ENCODE data around the gene FAM25A. TPM values are rescaled to one million over a fixed set of nuclear protein-coding genes. Genes with fewer than 3 reads are reported as not detected.

Gene FAM25A
- total RNA-seq, 1 donor = not detected

- H3K27ac ChIP-seq (ENCODE audit: low read depth, low read length) = no peak overlapping the region
- no peak for TF ChIP-seq CTCF (IDR thresholded peaks at IDR 0.05; ENCODE audit: extremely low read depth, low read depth, low read length)
- no peak overlapping the region for H3K4me3 ChIP-seq (ENCODE audit: insufficient read depth, low read length)
- no peaks in the 10 kb centered on the region for H3K27me3 ChIP-seq (ENCODE audit: insufficient read depth, low read length)
- H2AFZ ChIP-seq (ENCODE audit: low read length) = no peak overlapping the region
- H3K4me1 ChIP-seq (ENCODE audit: insufficient read depth, low read length) = peaks cover 1% of the 10 kb centered on the region
- H3K79me2 ChIP-seq (ENCODE audit: insufficient read depth, low read length) = no peaks in the 10 kb centered on the region
- no peak overlapping the region for H3K4me2 ChIP-seq (ENCODE audit: insufficient read depth, low read length)
- H4K20me1 ChIP-seq (ENCODE audit: insufficient read depth, low read length) = no peaks in the 10 kb centered on the region
- no peak for DNase-seq (ENCODE audit: insufficient read length, low spot score, missing footprints)
- peaks cover 54% of the 10 kb centered on the region for H3K36me3 ChIP-seq (ENCODE audit: insufficient read depth, low read length)
- H3K9me3 ChIP-seq (ENCODE audit: low read depth, low read length) = no peaks in the 10 kb centered on the region
Observed at GRCh38 chr10:87060280-87060928, 40.3 kb downstream of the FAM25A start.

- DNase-seq (ENCODE audit: insufficient read length, low spot score, missing footprints) = peak; percentile 22
- Histone ChIP-seq H3K36me3 (ENCODE audit: insufficient read depth, low read length) (peaks cover 57% of the 10 kb centered on the region), H3K4me2 (ENCODE audit: insufficient read depth, low read length) (no peak overlapping the region), H3K4me3 (ENCODE audit: insufficient read depth, low read length) (no peak overlapping the region), H2AFZ (ENCODE audit: low read length) (no peak overlapping the region), H3K27ac (ENCODE audit: low read depth, low read length) (no peak overlapping the region), H3K27me3 (ENCODE audit: insufficient read depth, low read length) (no peaks in the 10 kb centered on the region), H3K79me2 (ENCODE audit: insufficient read depth, low read length) (no peaks in the 10 kb centered on the region), H4K20me1 (ENCODE audit: insufficient read depth, low read length) (no peaks in the 10 kb centered on the region), H3K9me3 (ENCODE audit: low read depth, low read length) (no peaks in the 10 kb centered on the region), H3K4me1 (ENCODE audit: insufficient read depth, low read length) (no peaks in the 10 kb centered on the region)
- TF ChIP-seq CTCF (IDR thresholded peaks at IDR 0.05; ENCODE audit: extremely low read depth, low read depth, low read length) = no peak
Observed at GRCh38 chr10:87064651-87065050, 44.6 kb downstream of the FAM25A start.

GRCh38 chr10:87066178-87066577 lies 46.1 kb downstream of the FAM25A start:
- Histone ChIP-seq H3K4me2 (ENCODE audit: insufficient read depth, low read length) (no peak overlapping the region), H3K4me3 (ENCODE audit: insufficient read depth, low read length) (no peak overlapping the region), H2AFZ (ENCODE audit: low read length) (no peak overlapping the region), H3K36me3 (ENCODE audit: insufficient read depth, low read length) (peaks cover 53% of the 10 kb centered on the region), H3K9me3 (ENCODE audit: low read depth, low read length) (no peaks in the 10 kb centered on the region), H3K79me2 (ENCODE audit: insufficient read depth, low read length) (no peaks in the 10 kb centered on the region), H4K20me1 (ENCODE audit: insufficient read depth, low read length) (no peaks in the 10 kb centered on the region), H3K4me1 (ENCODE audit: insufficient read depth, low read length) (no peaks in the 10 kb centered on the region), H3K27ac (ENCODE audit: low read depth, low read length) (no peak overlapping the region), H3K27me3 (ENCODE audit: insufficient read depth, low read length) (no peaks in the 10 kb centered on the region)
- no peak for DNase-seq (ENCODE audit: insufficient read length, low spot score, missing footprints)
- TF ChIP-seq CTCF (IDR thresholded peaks at IDR 0.05; ENCODE audit: extremely low read depth, low read depth, low read length) = no peak

GRCh38 chr10:87066865-87067264 lies 46.8 kb downstream of the FAM25A start:
- H3K27ac ChIP-seq (ENCODE audit: low read depth, low read length) = no peak overlapping the region
- no peak for DNase-seq (ENCODE audit: insufficient read length, low spot score, missing footprints)
- H3K36me3 ChIP-seq (ENCODE audit: insufficient read depth, low read length) = peaks cover 53% of the 10 kb centered on the region
- H3K4me3 ChIP-seq (ENCODE audit: insufficient read depth, low read length) = no peak overlapping the region
- no peak overlapping the region for H2AFZ ChIP-seq (ENCODE audit: low read length)
- TF ChIP-seq CTCF (IDR thresholded peaks at IDR 0.05; ENCODE audit: extremely low read depth, low read depth, low read length) = no peak
- H3K79me2 ChIP-seq (ENCODE audit: insufficient read depth, low read length) = no peaks in the 10 kb centered on the region
- no peaks in the 10 kb centered on the region for H3K27me3 ChIP-seq (ENCODE audit: insufficient read depth, low read length)
- no peak overlapping the region for H3K4me2 ChIP-seq (ENCODE audit: insufficient read depth, low read length)
- H3K9me3 ChIP-seq (ENCODE audit: low read depth, low read length) = no peaks in the 10 kb centered on the region
- H3K4me1 ChIP-seq (ENCODE audit: insufficient read depth, low read length) = no peaks in the 10 kb centered on the region
- H4K20me1 ChIP-seq (ENCODE audit: insufficient read depth, low read length) = no peaks in the 10 kb centered on the region

All from osteoblast (primary cell).